HFFc6 (cell line): ENCODE measurements around the gene RAMP3. TPM values are rescaled to one million over a fixed set of nuclear protein-coding genes. Genes with fewer than 3 reads are reported as not detected.

Experiments used
- DNase-seq: peaks from one replicate; pipeline ENCODE4 v3.0.0-alpha.2; 2018
- H3K27ac Mint-ChIP-seq: 2 replicates; pipeline ENCODE4 v1.8.0; 2020; ENCODE audit warnings: mild to moderate bottlenecking, mixed read lengths
- H3K27me3 Mint-ChIP-seq: 2 replicates; pipeline ENCODE4 v1.8.0; 2021; ENCODE audit warnings: mild to moderate bottlenecking, moderate library complexity, mixed read lengths; ENCODE audit not compliant: insufficient read depth
- H3K36me3 Mint-ChIP-seq: 2 replicates; pipeline ENCODE4 v1.8.0; 2021; ENCODE audit warnings: low read depth, mixed read lengths
- H3K4me1 Mint-ChIP-seq: 2 replicates; pipeline ENCODE4 v1.8.0; 2020; ENCODE audit warnings: low read depth, mixed read lengths
- H3K4me3 Mint-ChIP-seq: 2 replicates; pipeline ENCODE4 v1.8.0; 2020; ENCODE audit warnings: mild to moderate bottlenecking, moderate library complexity, mixed read lengths
- H3K9me3 Mint-ChIP-seq: 2 replicates; pipeline ENCODE4 v1.8.0; 2020; ENCODE audit warnings: mild to moderate bottlenecking, mixed read lengths
- total RNA-seq, 6 experiments: library from RNA; stranded (reverse); fragmentation: NEBNext Ultra II Directional; extraction: Animal tissue kit (Norgen Biotek cat#: 25700); gene quantifications; 2 replicates in 1 of 6; 3 replicates in 5 of 6; pipeline ENCODE4 v1.2.3, GENCODE V29; 2021
- TF ChIP-seq, protein P1 (sequence below): fragments of 200-600 bp; sonication (generic); IDR thresholded peaks from 2 replicates; pipeline ENCODE4 v1.5.0; 2021; ENCODE audit warnings: antibody characterized with exemption, mild to moderate bottlenecking

The RAMP3 gene
- total RNA-seq, 6 experiments from 2014 or later = not detected

DNA sequence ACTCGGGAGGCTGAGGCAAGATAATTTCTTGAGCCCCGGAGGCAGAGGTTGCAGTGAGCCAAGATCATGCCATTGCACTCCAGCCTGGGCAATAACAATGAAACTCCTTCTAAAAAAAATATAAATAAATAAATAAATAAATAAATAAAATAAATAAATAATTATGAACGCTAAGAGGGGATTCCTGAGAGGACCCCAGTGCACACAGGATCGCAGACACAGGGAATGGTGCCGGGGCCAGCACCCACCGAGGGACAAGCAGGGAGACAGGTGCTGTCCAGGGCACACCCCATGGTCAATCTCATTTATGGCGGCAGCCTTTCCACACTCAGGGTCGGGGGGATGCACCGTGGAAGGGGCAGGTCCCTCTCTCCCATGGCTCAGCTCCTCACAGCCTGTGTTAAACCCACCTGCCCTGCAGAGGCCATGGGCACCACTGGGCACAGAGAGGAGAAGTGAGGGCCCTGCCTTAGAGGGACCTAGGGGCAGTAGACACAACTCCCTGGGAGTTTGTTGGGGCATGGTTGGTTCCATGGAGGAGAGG is 2.2 kb upstream of the RAMP3 start:
- no peaks in the 10 kb centered on the region for H3K4me1 Mint-ChIP-seq
- no peak for DNase-seq

DNA sequence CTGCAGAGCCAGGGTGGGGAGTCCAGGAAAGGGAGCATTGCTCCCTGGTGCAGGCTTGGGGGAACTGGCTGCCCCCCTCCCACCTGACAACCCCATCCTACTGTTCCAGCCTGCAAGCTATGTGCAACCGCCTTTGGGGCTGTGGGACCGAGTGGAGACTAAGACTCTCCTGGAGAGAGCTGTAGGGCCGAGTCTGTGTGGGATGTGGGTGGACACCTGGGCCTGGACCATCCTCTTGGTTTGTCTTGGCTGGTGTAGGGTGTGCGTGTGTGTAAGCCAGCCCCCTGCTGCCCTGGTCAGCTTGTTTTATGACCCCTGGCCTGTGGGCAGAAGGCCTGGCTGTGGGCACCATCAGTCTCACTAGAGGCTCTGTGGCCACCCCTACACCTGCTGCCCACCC is 1.6 kb upstream of the RAMP3 start:
- no peaks in the 10 kb centered on the region for H3K9me3 Mint-ChIP-seq
- H3K36me3 Mint-ChIP-seq = no peaks in the 10 kb centered on the region
- H3K27me3 Mint-ChIP-seq = peaks cover 42% of the 10 kb centered on the region
- no peak overlapping the region for H3K27ac Mint-ChIP-seq
- H3K4me3 Mint-ChIP-seq = no peak overlapping the region
- DNase-seq = no peak
- no peaks in the 10 kb centered on the region for H3K4me1 Mint-ChIP-seq
- TF ChIP-seq, protein P1, sequence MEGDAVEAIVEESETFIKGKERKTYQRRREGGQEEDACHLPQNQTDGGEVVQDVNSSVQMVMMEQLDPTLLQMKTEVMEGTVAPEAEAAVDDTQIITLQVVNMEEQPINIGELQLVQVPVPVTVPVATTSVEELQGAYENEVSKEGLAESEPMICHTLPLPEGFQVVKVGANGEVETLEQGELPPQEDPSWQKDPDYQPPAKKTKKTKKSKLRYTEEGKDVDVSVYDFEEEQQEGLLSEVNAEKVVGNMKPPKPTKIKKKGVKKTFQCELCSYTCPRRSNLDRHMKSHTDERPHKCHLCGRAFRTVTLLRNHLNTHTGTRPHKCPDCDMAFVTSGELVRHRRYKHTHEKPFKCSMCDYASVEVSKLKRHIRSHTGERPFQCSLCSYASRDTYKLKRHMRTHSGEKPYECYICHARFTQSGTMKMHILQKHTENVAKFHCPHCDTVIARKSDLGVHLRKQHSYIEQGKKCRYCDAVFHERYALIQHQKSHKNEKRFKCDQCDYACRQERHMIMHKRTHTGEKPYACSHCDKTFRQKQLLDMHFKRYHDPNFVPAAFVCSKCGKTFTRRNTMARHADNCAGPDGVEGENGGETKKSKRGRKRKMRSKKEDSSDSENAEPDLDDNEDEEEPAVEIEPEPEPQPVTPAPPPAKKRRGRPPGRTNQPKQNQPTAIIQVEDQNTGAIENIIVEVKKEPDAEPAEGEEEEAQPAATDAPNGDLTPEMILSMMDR = no peak

More for the DNA sequence above, 2.2 kb upstream of the RAMP3 start:
- H3K4me3 Mint-ChIP-seq = no peak overlapping the region
- peaks cover 46% of the 10 kb centered on the region for H3K27me3 Mint-ChIP-seq
- no peaks in the 10 kb centered on the region for H3K9me3 Mint-ChIP-seq
- H3K27ac Mint-ChIP-seq = no peak overlapping the region
- TF ChIP-seq, protein P1 = no peak
- no peaks in the 10 kb centered on the region for H3K36me3 Mint-ChIP-seq

DNA sequence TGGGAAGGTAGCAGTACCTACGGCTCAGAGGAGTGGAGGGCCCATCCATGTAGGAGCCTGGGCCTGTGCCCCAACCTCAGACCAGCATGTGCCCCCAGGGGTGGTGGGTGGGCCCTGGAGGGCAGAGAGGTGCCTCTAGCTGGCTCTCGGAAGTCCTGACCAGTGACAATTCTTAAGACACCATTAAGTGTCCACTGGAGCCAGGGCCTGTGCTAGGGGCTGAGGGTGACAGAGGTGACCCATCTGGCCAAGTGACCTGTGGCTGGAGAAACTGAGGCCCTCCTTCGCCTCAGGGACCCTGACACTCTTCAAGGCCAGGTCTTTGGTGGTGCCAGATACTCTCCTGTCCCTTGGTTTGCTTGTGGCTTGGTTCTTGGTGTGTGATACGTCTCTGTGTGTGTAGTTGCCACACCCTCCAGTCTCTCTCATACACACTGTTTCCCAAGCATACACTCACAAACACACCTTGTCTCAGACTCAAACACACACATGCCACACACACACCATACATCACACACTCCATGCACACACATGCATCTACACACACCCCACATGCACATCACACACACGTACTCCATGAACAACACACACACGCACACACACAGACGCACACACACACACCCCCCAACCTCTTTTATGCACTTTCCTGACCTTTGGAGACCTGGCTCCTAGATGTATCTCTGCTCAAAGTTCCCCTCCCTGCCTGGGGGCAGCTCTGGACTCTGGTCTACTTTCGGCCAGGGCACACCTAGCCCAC is 897 bp upstream of the RAMP3 start:
- no peak for DNase-seq
- Mint-ChIP-seq H3K36me3 (no peaks in the 10 kb centered on the region), H3K4me1 (no peaks in the 10 kb centered on the region), H3K9me3 (no peaks in the 10 kb centered on the region), H3K4me3 (no peak overlapping the region), H3K27me3 (peaks cover 38% of the 10 kb centered on the region), H3K27ac (no peak overlapping the region)
- TF ChIP-seq, protein P1 = no peak

DNA sequence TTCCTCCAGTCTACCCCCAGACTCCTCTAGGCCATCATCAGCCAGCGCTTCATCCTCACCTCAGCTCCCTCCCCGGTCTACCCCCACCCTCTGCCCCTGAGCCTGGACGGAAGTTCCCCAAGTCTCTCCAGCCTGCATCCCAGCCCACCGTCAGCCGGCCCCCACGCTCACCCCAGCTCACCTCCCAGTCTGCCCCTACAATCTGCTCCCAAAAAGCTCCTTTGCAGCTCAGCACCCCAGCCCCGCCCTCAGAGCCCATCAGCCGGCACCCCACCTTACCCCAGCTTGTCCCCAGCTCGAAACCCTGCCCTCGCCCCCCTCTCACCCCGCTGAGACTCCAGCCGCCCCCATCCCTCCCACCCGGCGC is 322 bp upstream of the RAMP3 start:
- Mint-ChIP-seq H3K27me3 (peaks cover 35% of the 10 kb centered on the region), H3K36me3 (no peaks in the 10 kb centered on the region), H3K4me1 (no peaks in the 10 kb centered on the region), H3K4me3 (no peak overlapping the region), H3K9me3 (no peaks in the 10 kb centered on the region), H3K27ac (no peak overlapping the region)
- TF ChIP-seq, protein P1 = no peak
- DNase-seq = no peak

DNA sequence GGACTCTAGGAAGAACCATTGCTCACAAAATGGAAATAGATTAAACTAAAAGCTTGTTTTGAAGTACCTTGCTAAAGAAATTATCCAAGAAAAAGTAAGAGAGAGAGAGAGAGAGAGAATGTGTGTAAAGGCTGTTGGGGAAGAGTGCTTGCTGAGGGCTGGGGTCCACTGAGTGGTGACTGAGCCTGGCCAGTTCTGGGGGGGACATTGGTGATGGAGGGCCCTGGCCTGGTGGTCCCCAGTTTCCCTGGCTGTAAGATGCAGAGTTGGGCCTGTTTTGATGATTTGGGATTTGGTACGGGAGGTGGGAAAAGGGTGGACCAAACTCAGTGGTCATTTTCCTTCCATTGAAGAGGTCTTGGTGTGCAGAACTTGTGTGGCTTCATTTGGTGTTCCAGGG is 880 bp downstream of the RAMP3 start:
- no peak overlapping the region for H3K27ac Mint-ChIP-seq
- no peak for DNase-seq
- H3K36me3 Mint-ChIP-seq = no peaks in the 10 kb centered on the region
- H3K9me3 Mint-ChIP-seq = peaks cover 3% of the 10 kb centered on the region; the same call in 1 of the 2 replicates
- H3K4me1 Mint-ChIP-seq = no peaks in the 10 kb centered on the region
- no peak overlapping the region for H3K4me3 Mint-ChIP-seq
- H3K27me3 Mint-ChIP-seq = peaks cover 39% of the 10 kb centered on the region
- TF ChIP-seq, protein P1 = no peak
